PC-3 (cell line): ENCODE measurements around the gene FNDC4.
"Not testable (repeated sequence)": the region's sequence is repeated elsewhere in the genome, so short reads cannot be mapped to it uniquely, and the experiment has no call there.

Experiments used
- CTCF ChIP-seq: fragments of 300-600 bp; sonication (generic); conservative IDR thresholded peaks from 2 replicates; pipeline ENCODE4 v1.5.1; 2017; ENCODE audit warnings: antibody characterized with exemption, low read depth, mild to moderate bottlenecking, low read length
- EZH2 ChIP-seq: fragments of 300-600 bp; sonication (generic); IDR thresholded peaks from one replicate; pipeline ENCODE4 v1.6.1; 2017; ENCODE audit warnings: antibody characterized with exemption, mild to moderate bottlenecking, low read length; ENCODE audit not compliant: unreplicated experiment
- EZH2phosphoT487 ChIP-seq: fragments of 300-600 bp; sonication (generic); IDR thresholded peaks from 2 replicates; pipeline ENCODE4 v1.6.1; 2018; ENCODE audit warnings: mild to moderate bottlenecking, antibody characterized with exemption, low read length, borderline replicate concordance

GRCh38 chr2:27539649-27540048, 44.6 kb upstream of the FNDC4 start:
- TF ChIP-seq EZH2, CTCF, EZH2phosphoT487: not testable (repeated sequence)
